ENCODE measurements around the gene TEN1. TPM values are rescaled to one million over a fixed set of nuclear protein-coding genes. Genes with fewer than 3 reads are reported as not detected.
"Not testable (repeated sequence)": the region's sequence is repeated elsewhere in the genome, so short reads cannot be mapped to it uniquely, and the experiment has no call there.

TEN1 gene
- total RNA-seq, 4 donors from 2014 or later: 24.6 to 40.6 (median 26.2) TPM

GRCh38 chr17:75965468-75965867, 13.6 kb upstream of the TEN1 start:
- Histone ChIP-seq H3K27ac (no peak overlapping the region), H3K36me3 (peaks cover 0 to 68% (median 0%) of the 10 kb centered on the region in 3 donors), H3K27me3 (no peaks in the 10 kb centered on the region), H3K9me3 (no peaks in the 10 kb centered on the region), H3K4me1 (peaks cover 0 to 3% (median 0%) of the 10 kb centered on the region in 3 donors), H3K4me3 (no peak overlapping the region)
- intact Hi-C loops (cut with DNase I): no loop called here
- DNase-seq: no peak
- 85 to 88% methylated on average over 6 of the region's 6 CpGs for WGBS, 2 donors
- no peak for TF ChIP-seq CTCF (IDR thresholded peaks at IDR 0.05)
- no peak for TF ChIP-seq POLR2A (IDR thresholded peaks at IDR 0.05)

DNA sequence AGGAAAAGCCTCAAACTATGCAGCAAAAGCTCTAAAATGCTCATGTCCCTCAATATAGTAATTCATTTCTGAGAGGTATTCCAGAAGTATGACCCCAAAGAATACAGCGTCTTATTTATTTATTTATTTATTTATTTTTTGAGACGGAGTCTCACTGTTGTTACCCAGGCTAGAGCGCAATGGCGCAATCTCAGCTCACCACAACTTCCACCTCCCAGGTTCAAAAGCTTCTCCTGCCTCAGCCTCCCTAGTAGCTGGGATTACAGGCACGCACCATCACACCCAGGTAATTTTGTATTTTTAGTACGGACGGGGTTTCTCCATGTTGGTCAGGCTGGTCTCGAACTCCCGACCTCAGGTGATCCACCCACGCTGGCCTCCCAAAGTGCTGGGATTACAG, 10.0 kb upstream of the TEN1 start:
- DNase-seq; H3K4me1 ChIP-seq; H3K9me3 ChIP-seq; intact Hi-C loops (cut with DNase I); H3K27me3 ChIP-seq; H3K27ac ChIP-seq; H3K4me3 ChIP-seq: not testable (repeated sequence)
- H3K36me3 ChIP-seq: peaks cover 0 to 77% (median 0%) of the 10 kb centered on the region in 3 donors
- WGBS, 2 donors: 98% methylated on average over 8 to 10 of the region's 10 CpGs

DNA sequence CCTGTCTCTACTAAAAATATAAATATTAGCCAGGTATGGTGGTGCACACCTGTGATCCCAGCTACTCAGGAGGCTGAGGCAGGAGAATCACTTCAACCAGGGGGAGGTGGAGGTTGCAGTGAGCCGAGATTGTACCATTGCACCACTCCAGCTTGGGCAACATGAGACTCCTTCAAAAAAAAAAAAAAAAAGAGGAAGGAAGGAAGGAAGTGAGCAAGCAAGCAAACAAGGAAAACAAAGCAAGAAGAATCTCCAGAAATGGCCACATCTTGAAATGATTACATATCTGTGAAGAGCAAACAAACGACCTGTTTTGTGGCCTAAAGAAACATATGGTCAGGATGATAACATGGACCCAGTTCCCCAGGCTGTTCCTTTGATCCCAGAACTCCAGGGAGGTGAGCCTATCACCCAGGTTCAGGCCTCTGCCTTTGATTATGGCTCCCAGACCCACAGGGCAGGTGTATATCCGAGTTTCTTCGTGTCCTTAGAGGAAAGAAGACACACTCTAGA, 9.0 kb upstream of the TEN1 start:
- WGBS, 2 donors: 61 to 65% methylated on average over 3 to 4 of the region's 4 CpGs
- DNase-seq: no peak
- intact Hi-C loops (cut with DNase I): no loop called here
- peaks cover 0 to 1% (median 0%) of the 10 kb centered on the region in 3 donors for H3K4me1 ChIP-seq
- no peak for TF ChIP-seq CTCF (IDR thresholded peaks at IDR 0.05)
- no peak for TF ChIP-seq POLR2A (IDR thresholded peaks at IDR 0.05)
- H3K27ac ChIP-seq: peak overlapping the region in 2 of 4 donors; percentile 29 to 50
- H3K4me3 ChIP-seq: no peak overlapping the region
- no peaks in the 10 kb centered on the region for H3K9me3 ChIP-seq
- H3K27me3 ChIP-seq: no peaks in the 10 kb centered on the region
- peaks cover 0 to 77% (median 0%) of the 10 kb centered on the region in 3 donors for H3K36me3 ChIP-seq

DNA sequence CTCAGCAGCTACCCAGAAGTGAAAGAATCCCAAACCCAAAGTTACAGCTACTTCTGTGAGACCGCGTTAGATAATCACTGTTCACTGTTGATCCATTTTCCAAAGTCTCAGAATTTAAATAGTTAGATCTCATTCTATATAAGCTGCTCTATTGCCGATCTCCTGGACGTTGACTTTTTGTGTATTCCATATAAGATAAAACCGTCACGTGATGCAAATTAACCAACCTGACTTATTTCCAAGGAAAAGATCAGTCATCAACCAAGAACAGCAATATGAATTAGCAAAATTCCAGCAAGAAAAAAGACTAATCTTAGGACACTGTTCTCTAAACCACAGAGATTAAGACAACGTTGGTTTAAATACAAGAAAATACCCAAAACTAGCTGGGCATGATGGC, 8.4 kb upstream of the TEN1 start:
- peaks cover 0 to 74% (median 0%) of the 10 kb centered on the region in 3 donors for H3K36me3 ChIP-seq
- H3K27ac ChIP-seq: peak overlapping the region in 2 of 4 donors; percentile 29 to 50
- no peak overlapping the region for H3K4me3 ChIP-seq
- DNase-seq: no peak
- H3K9me3 ChIP-seq: no peaks in the 10 kb centered on the region
- TF ChIP-seq POLR2A (IDR thresholded peaks at IDR 0.05) (no peak), CTCF (IDR thresholded peaks at IDR 0.05) (no peak)
- H3K4me1 ChIP-seq: peaks cover 0 to 7% (median 2%) of the 10 kb centered on the region in 3 donors
- 81 to 92% methylated on average over 7 of the region's 7 CpGs for WGBS, 2 donors
- intact Hi-C loops (cut with DNase I): no loop called here
- no peaks in the 10 kb centered on the region for H3K27me3 ChIP-seq

GRCh38 chr17:75975187-75975586, 3.9 kb upstream of the TEN1 start:
- H3K36me3 ChIP-seq: peaks cover 0 to 45% (median 0%) of the 10 kb centered on the region in 3 donors
- peak overlapping the region in 2 of 4 donors; percentile 1 to 4 for H3K4me3 ChIP-seq
- H3K9me3 ChIP-seq; DNase-seq; intact Hi-C loops (cut with DNase I); H3K27me3 ChIP-seq: not testable (repeated sequence)
- H3K27ac ChIP-seq: peak overlapping the region in 2 of 4 donors; percentile 49 to 65
- whole genome bisulfite sequencing, 2 donors: 91 to 94% methylated on average over 6 of the region's 6 CpGs
- H3K4me1 ChIP-seq: peaks cover 18 to 41% (median 28%) of the 10 kb centered on the region in 3 donors

GRCh38 chr17:75975757-75976174, 3.3 kb upstream of the TEN1 start:
- Histone ChIP-seq H3K27ac (peak overlapping the region in 3 of 4 donors; percentile 34 to 65 (median 49)), H3K9me3 (no peaks in the 10 kb centered on the region), H3K36me3 (peaks cover 0 to 40% (median 0%) of the 10 kb centered on the region in 3 donors), H3K4me3 (peak overlapping the region in 3 of 4 donors; percentile 1 to 27 (median 4)), H3K27me3 (no peaks in the 10 kb centered on the region), H3K4me1 (peaks cover 22 to 47% (median 32%) of the 10 kb centered on the region in 3 donors)
- TF ChIP-seq POLR2A (IDR thresholded peaks at IDR 0.05) (no peak), CTCF (IDR thresholded peaks at IDR 0.05) (no peak)
- WGBS, 2 donors: 35 to 41% methylated on average over 5 of the region's 5 CpGs
- intact Hi-C loops (cut with DNase I): no loop called here
- no peak for DNase-seq

All from esophagus squamous epithelium (tissue), 5 donors.